ENCODE results near the gene BRI3BP.

Gene BRI3BP

GRCh38 chr12:125001636-125002035 lies 8.2 kb downstream of the BRI3BP start:
- no peak for TF ChIP-seq CTCF (IDR thresholded peaks at IDR 0.05; ENCODE audit: control extremely low read depth, extremely low read depth, low read depth, missing control alignments)
- CTCF ChIA-PET = interaction anchor here (1.4 kb wide), 1 partner anchor 16 kb away, joined by 4 read pairs; no protein-coding TSS in a partner anchor
- POLR2A ChIA-PET = no interaction called here
- DNase-seq (ENCODE audit: extremely low spot score) = no peak

- no peak for TF ChIP-seq CTCF (IDR thresholded peaks at IDR 0.05; ENCODE audit: control extremely low read depth, extremely low read depth, low read depth, missing control alignments)
- POLR2A ChIA-PET = no interaction called here
- CTCF ChIA-PET = no interaction called here
- no peak for DNase-seq (ENCODE audit: extremely low spot score)
These were observed 9.6 kb downstream of the BRI3BP start for GRCh38 chr12:125003021-125003420.

- TF ChIP-seq CTCF (IDR thresholded peaks at IDR 0.05; ENCODE audit: control extremely low read depth, extremely low read depth, low read depth, missing control alignments) = no peak
- ChIA-PET CTCF (interaction anchor here (1.2 kb wide), 1 partner anchor 17 kb away, joined by 4 read pairs; no protein-coding TSS in a partner anchor), POLR2A (no interaction called here)
- DNase-seq (ENCODE audit: extremely low spot score) = no peak
These were observed 11.2 kb downstream of the BRI3BP start for GRCh38 chr12:125004621-125005020.

GRCh38 chr12:125005652-125006051 lies 12.2 kb downstream of the BRI3BP start:
- CTCF ChIA-PET = no interaction called here
- TF ChIP-seq CTCF (IDR thresholded peaks at IDR 0.05; ENCODE audit: control extremely low read depth, extremely low read depth, low read depth, missing control alignments) = no peak
- POLR2A ChIA-PET = no interaction called here
- no peak for DNase-seq (ENCODE audit: extremely low spot score)

- CTCF ChIA-PET = no interaction called here
- POLR2A ChIA-PET = no interaction called here
- no peak for DNase-seq (ENCODE audit: extremely low spot score)
- TF ChIP-seq CTCF (IDR thresholded peaks at IDR 0.05; ENCODE audit: control extremely low read depth, extremely low read depth, low read depth, missing control alignments) = no peak
These were observed 12.9 kb downstream of the BRI3BP start for GRCh38 chr12:125006365-125006764.

GRCh38 chr12:125013816-125014442 lies 20.5 kb downstream of the BRI3BP start:
- no peak for TF ChIP-seq CTCF (IDR thresholded peaks at IDR 0.05; ENCODE audit: control extremely low read depth, extremely low read depth, low read depth, missing control alignments)
- no peak for DNase-seq (ENCODE audit: extremely low spot score)
- ChIA-PET CTCF (interaction anchor here (1.3 kb wide), 1 partner anchor 38 kb away, joined by 3 read pairs; no protein-coding TSS in a partner anchor), POLR2A (no interaction called here)
